H1 (cell line): ENCODE results near the gene COA4. TPM values are rescaled to one million over a fixed set of nuclear protein-coding genes. Genes with fewer than 3 reads are reported as not detected.

ENCODE experiments used
- RFX5 ChIP-seq: IDR thresholded peaks from 2 replicates; pipeline ENCODE4 v1.6.1; 2011; ENCODE audit warnings: low read depth, low read length, improper control_type of control experiment, borderline replicate concordance
- polyA plus RNA-seq, 7 experiments: library from polyadenylated mRNA; depleted of rRNA in 3 of 7; stranded (reverse) in 5 of 7; unstranded in 2 of 7; fragments of >200 nt in 5 of 7; fragments of 200-250 nt in 2 of 7; gene quantifications; 1 replicate in 5 of 7; 2 replicates in 1 of 7; 4 replicates in 1 of 7; pipeline versions ENCODE4 v1.2.1 to v1.2.3, GENCODE V29; 2011 to 2013; ENCODE audit warnings: missing spikeins in 2 of 7, mixed read lengths in 2 of 7
- total RNA-seq: library from RNA; stranded (reverse); fragmentation: NEBNext Ultra II Directional; extraction: Animal tissue kit (Norgen Biotek cat#: 25700); gene quantifications from 2 replicates; pipeline ENCODE4 v1.2.1, GENCODE V29; 2021
- TF ChIP-seq, protein P1 (sequence below): fragments of 300-600 bp; sonication (generic); IDR thresholded peaks from 2 replicates; pipeline ENCODE4 v1.7.1; 2012; ENCODE audit warnings: low read length, moderate library complexity, mild to moderate bottlenecking, inconsistent platforms; ENCODE audit not compliant: insufficient replicate concordance
- TF ChIP-seq, protein P2 (sequence below): IDR thresholded peaks from 2 replicates; pipeline ENCODE4 v1.6.1; 2011; ENCODE audit warnings: low read length, improper control_type of control experiment

COA4 gene
- total and polyA plus RNA-seq, 2 of the 8 experiments (the other 6 are each of a cell fraction or from before 2014, with no cell fraction given): 177 to 380 TPM

GRCh38 chr11:73916435-73916834 is 39.8 kb upstream of the COA4 start (continued):
- TF ChIP-seq, protein P1, sequence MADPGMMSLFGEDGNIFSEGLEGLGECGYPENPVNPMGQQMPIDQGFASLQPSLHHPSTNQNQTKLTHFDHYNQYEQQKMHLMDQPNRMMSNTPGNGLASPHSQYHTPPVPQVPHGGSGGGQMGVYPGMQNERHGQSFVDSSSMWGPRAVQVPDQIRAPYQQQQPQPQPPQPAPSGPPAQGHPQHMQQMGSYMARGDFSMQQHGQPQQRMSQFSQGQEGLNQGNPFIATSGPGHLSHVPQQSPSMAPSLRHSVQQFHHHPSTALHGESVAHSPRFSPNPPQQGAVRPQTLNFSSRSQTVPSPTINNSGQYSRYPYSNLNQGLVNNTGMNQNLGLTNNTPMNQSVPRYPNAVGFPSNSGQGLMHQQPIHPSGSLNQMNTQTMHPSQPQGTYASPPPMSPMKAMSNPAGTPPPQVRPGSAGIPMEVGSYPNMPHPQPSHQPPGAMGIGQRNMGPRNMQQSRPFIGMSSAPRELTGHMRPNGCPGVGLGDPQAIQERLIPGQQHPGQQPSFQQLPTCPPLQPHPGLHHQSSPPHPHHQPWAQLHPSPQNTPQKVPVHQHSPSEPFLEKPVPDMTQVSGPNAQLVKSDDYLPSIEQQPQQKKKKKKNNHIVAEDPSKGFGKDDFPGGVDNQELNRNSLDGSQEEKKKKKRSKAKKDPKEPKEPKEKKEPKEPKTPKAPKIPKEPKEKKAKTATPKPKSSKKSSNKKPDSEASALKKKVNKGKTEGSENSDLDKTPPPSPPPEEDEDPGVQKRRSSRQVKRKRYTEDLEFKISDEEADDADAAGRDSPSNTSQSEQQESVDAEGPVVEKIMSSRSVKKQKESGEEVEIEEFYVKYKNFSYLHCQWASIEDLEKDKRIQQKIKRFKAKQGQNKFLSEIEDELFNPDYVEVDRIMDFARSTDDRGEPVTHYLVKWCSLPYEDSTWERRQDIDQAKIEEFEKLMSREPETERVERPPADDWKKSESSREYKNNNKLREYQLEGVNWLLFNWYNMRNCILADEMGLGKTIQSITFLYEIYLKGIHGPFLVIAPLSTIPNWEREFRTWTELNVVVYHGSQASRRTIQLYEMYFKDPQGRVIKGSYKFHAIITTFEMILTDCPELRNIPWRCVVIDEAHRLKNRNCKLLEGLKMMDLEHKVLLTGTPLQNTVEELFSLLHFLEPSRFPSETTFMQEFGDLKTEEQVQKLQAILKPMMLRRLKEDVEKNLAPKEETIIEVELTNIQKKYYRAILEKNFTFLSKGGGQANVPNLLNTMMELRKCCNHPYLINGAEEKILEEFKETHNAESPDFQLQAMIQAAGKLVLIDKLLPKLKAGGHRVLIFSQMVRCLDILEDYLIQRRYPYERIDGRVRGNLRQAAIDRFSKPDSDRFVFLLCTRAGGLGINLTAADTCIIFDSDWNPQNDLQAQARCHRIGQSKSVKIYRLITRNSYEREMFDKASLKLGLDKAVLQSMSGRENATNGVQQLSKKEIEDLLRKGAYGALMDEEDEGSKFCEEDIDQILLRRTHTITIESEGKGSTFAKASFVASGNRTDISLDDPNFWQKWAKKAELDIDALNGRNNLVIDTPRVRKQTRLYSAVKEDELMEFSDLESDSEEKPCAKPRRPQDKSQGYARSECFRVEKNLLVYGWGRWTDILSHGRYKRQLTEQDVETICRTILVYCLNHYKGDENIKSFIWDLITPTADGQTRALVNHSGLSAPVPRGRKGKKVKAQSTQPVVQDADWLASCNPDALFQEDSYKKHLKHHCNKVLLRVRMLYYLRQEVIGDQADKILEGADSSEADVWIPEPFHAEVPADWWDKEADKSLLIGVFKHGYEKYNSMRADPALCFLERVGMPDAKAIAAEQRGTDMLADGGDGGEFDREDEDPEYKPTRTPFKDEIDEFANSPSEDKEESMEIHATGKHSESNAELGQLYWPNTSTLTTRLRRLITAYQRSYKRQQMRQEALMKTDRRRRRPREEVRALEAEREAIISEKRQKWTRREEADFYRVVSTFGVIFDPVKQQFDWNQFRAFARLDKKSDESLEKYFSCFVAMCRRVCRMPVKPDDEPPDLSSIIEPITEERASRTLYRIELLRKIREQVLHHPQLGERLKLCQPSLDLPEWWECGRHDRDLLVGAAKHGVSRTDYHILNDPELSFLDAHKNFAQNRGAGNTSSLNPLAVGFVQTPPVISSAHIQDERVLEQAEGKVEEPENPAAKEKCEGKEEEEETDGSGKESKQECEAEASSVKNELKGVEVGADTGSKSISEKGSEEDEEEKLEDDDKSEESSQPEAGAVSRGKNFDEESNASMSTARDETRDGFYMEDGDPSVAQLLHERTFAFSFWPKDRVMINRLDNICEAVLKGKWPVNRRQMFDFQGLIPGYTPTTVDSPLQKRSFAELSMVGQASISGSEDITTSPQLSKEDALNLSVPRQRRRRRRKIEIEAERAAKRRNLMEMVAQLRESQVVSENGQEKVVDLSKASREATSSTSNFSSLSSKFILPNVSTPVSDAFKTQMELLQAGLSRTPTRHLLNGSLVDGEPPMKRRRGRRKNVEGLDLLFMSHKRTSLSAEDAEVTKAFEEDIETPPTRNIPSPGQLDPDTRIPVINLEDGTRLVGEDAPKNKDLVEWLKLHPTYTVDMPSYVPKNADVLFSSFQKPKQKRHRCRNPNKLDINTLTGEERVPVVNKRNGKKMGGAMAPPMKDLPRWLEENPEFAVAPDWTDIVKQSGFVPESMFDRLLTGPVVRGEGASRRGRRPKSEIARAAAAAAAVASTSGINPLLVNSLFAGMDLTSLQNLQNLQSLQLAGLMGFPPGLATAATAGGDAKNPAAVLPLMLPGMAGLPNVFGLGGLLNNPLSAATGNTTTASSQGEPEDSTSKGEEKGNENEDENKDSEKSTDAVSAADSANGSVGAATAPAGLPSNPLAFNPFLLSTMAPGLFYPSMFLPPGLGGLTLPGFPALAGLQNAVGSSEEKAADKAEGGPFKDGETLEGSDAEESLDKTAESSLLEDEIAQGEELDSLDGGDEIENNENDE: no peak
- TF ChIP-seq, protein P2, sequence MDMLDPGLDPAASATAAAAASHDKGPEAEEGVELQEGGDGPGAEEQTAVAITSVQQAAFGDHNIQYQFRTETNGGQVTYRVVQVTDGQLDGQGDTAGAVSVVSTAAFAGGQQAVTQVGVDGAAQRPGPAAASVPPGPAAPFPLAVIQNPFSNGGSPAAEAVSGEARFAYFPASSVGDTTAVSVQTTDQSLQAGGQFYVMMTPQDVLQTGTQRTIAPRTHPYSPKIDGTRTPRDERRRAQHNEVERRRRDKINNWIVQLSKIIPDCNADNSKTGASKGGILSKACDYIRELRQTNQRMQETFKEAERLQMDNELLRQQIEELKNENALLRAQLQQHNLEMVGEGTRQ: no peak
- TF ChIP-seq RFX5: no peak
